ENCODE data around the gene PRMT5. TPM values are rescaled to one million over a fixed set of nuclear protein-coding genes. Genes with fewer than 3 reads are reported as not detected.

PRMT5 gene
- total RNA-seq, 1 donor from 2014 or later = 59.0 TPM

GRCh38 chr14:22935156-22935555 lies 6.0 kb upstream of the PRMT5 start:
- no peak overlapping the region for H3K27ac ChIP-seq (replicated peaks)
- H3K4me3 ChIP-seq = no peak overlapping the region
- no peaks in the 10 kb centered on the region for H3K27me3 ChIP-seq (ENCODE audit: low read depth)
- peaks cover 2% of the 10 kb centered on the region for H3K4me1 ChIP-seq
- intact Hi-C loops (cut with micrococcal nuclease) = no loop called here
- H3K9me3 ChIP-seq (replicated peaks) = no peaks in the 10 kb centered on the region
- H3K36me3 ChIP-seq = peaks cover 3% of the 10 kb centered on the region
- no peak for DNase-seq
- no peak for TF ChIP-seq CTCF (IDR thresholded peaks at IDR 0.05; ENCODE audit: borderline replicate concordance)

GRCh38 chr14:22932146-22932545 lies 3.0 kb upstream of the PRMT5 start:
- intact Hi-C loops (cut with micrococcal nuclease) = no loop called here
- Histone ChIP-seq H3K4me1 (peaks cover 25% of the 10 kb centered on the region), H3K9me3 (replicated peaks) (no peaks in the 10 kb centered on the region), H3K27me3 (ENCODE audit: low read depth) (no peaks in the 10 kb centered on the region), H3K4me3 (no peak overlapping the region), H3K27ac (replicated peaks) (no peak overlapping the region), H3K36me3 (peaks cover 3% of the 10 kb centered on the region)
- DNase-seq = no peak
- no peak for TF ChIP-seq CTCF (IDR thresholded peaks at IDR 0.05; ENCODE audit: borderline replicate concordance)

- TF ChIP-seq CTCF (IDR thresholded peaks at IDR 0.05; ENCODE audit: borderline replicate concordance) = no peak
- intact Hi-C loops (cut with micrococcal nuclease) = no loop called here
- Histone ChIP-seq H3K36me3 (peaks cover 23% of the 10 kb centered on the region), H3K9me3 (replicated peaks) (no peaks in the 10 kb centered on the region), H3K4me1 (peaks cover 25% of the 10 kb centered on the region), H3K27me3 (ENCODE audit: low read depth) (no peaks in the 10 kb centered on the region), H3K4me3 (peak overlapping the region; percentile 97), H3K27ac (replicated peaks) (peak overlapping the region; percentile 90)
- DNase-seq = no peak
Observed at GRCh38 chr14:22929961-22930364, 787 bp upstream of the PRMT5 start.

- peaks cover 38% of the 10 kb centered on the region for H3K36me3 ChIP-seq
- H3K27me3 ChIP-seq (ENCODE audit: low read depth) = no peaks in the 10 kb centered on the region
- H3K9me3 ChIP-seq (replicated peaks) = no peaks in the 10 kb centered on the region
- no peak for TF ChIP-seq CTCF (IDR thresholded peaks at IDR 0.05; ENCODE audit: borderline replicate concordance)
- H3K4me1 ChIP-seq = peaks cover 25% of the 10 kb centered on the region
- peak overlapping the region; percentile 97 for H3K4me3 ChIP-seq
- intact Hi-C loops (cut with micrococcal nuclease) = no loop called here
- peak overlapping the region; percentile 90 for H3K27ac ChIP-seq (replicated peaks)
- no peak for DNase-seq
Observed at GRCh38 chr14:22928237-22929103, 706 bp downstream of the PRMT5 start.

GRCh38 chr14:22926316-22926715 lies 2.9 kb downstream of the PRMT5 start:
- Histone ChIP-seq H3K4me1 (peaks cover 26% of the 10 kb centered on the region), H3K27me3 (ENCODE audit: low read depth) (no peaks in the 10 kb centered on the region), H3K4me3 (no peak overlapping the region), H3K27ac (replicated peaks) (no peak overlapping the region), H3K36me3 (peaks cover 56% of the 10 kb centered on the region), H3K9me3 (replicated peaks) (no peaks in the 10 kb centered on the region)
- TF ChIP-seq CTCF (IDR thresholded peaks at IDR 0.05; ENCODE audit: borderline replicate concordance) = no peak
- DNase-seq = no peak
- intact Hi-C loops (cut with micrococcal nuclease) = no loop called here

Data from left ventricle myocardium inferior (tissue), 1 donor.